H1 (cell line): ENCODE measurements around the gene CNOT1. TPM values are rescaled to one million over a fixed set of nuclear protein-coding genes. Genes with fewer than 3 reads are reported as not detected.

Experiments used
- CTCF ChIA-PET: fragments of 300-600 bp; sonication (Branson Sonifier 250); formaldehyde crosslinking; loops from one replicate; lab custom pipeline; 2021; ENCODE audit not compliant: partially characterized antibody; lab: Charles Lee
- POLR2A ChIA-PET: fragments of 300-600 bp; sonication (Branson Sonifier 250); formaldehyde crosslinking; loops from one replicate; lab custom pipeline; 2021; ENCODE audit warnings: inconsistent platforms; ENCODE audit not compliant: partially characterized antibody; lab: Charles Lee
- DNase-seq, 2 experiments: peaks; one replicate each; pipeline versions ENCODE4 v3.0.0 to v3.0.0-alpha.2; 2010 to 2022; ENCODE audit warnings: low spot score in 2 of 2, low read depth in 1 of 2, mixed read lengths in 1 of 2
- FAIRE-seq: peaks from 2 replicates; lab custom pipeline; 2011; peaks lifted over from hg19 to GRCh38; lab: Jason Lieb, UNC
- H2AFZ ChIP-seq: 2 replicates; pipeline ENCODE4 v1.8.1; 2012; ENCODE audit warnings: low read length, inconsistent platforms
- H2AK5ac ChIP-seq: 2 replicates; pipeline ENCODE4 v1.6.1; 2013; ENCODE audit warnings: low read depth, low read length
- H2BK120ac ChIP-seq: replicated peaks from 2 replicates; pipeline ENCODE3; 2013; ENCODE audit warnings: low read depth, low read length, inconsistent platforms
- H2BK12ac ChIP-seq: 2 replicates; pipeline ENCODE4 v1.6.1; 2013; ENCODE audit warnings: low read depth, low read length
- H2BK15ac ChIP-seq: 2 replicates; pipeline ENCODE4 v1.6.1; 2013; ENCODE audit warnings: low read length
- H2BK20ac ChIP-seq: 2 replicates; pipeline ENCODE4 v1.6.1; 2013; ENCODE audit warnings: low read length
- H2BK5ac ChIP-seq: 2 replicates; pipeline ENCODE4 v1.6.1; 2013; ENCODE audit warnings: low read depth, low read length
- H3K14ac ChIP-seq: 2 replicates; pipeline ENCODE4 v1.6.1; 2013; ENCODE audit warnings: inconsistent platforms; ENCODE audit not compliant: insufficient read length
- H3K18ac ChIP-seq: 2 replicates; pipeline ENCODE4 v1.6.1; 2013; ENCODE audit warnings: low read length; ENCODE audit errors: extremely low read depth
- H3K23ac ChIP-seq: 2 replicates; pipeline ENCODE4 v1.6.1; 2013; ENCODE audit warnings: inconsistent platforms; ENCODE audit not compliant: insufficient read length
- H3K23me2 ChIP-seq: 2 replicates; pipeline ENCODE4 v1.6.1; 2013; ENCODE audit warnings: low read depth, low read length
- H3K27ac ChIP-seq: 2 replicates; pipeline ENCODE4 v1.6.1; 2011; ENCODE audit warnings: low read depth, low read length, inconsistent platforms
- H3K27me3 ChIP-seq, 4 experiments: replicated peaks in 1 of 4; 1 replicate in 1 of 4; 2 replicates in 3 of 4; pipeline versions ENCODE4 v1.6.1 to v1.8.1; 2011 to 2013; ENCODE audit warnings: low read length in 3 of 4, mild to moderate bottlenecking in 3 of 4, inconsistent platforms in 2 of 4, mixed read lengths in 2 of 4, moderate library complexity in 1 of 4; ENCODE audit not compliant: control insufficient read depth in 3 of 4, insufficient read depth in 3 of 4; ENCODE audit errors: extremely low read depth in 1 of 4
- H3K36me3 ChIP-seq, 4 experiments: 2 replicates each; pipeline versions ENCODE4 v1.6.1 to v1.8.1; 2011 to 2013; ENCODE audit warnings: mild to moderate bottlenecking in 4 of 4, low read length in 3 of 4, moderate library complexity in 2 of 4, control low read depth in 1 of 4, inconsistent platforms in 1 of 4; ENCODE audit not compliant: insufficient read depth in 4 of 4, control insufficient read depth in 2 of 4
- H3K4ac ChIP-seq: replicated peaks from 2 replicates; pipeline ENCODE3; 2013; ENCODE audit warnings: low read length, low read depth, mixed read lengths, inconsistent platforms; ENCODE audit not compliant: insufficient read length
- H3K4me1 ChIP-seq, 4 experiments: replicated peaks in 1 of 4; 1 replicate in 1 of 4; 2 replicates in 3 of 4; pipeline versions ENCODE4 v1.6.1 to v1.8.1; 2011 to 2013; ENCODE audit warnings: low read length in 3 of 4, inconsistent platforms in 2 of 4, mixed read lengths in 1 of 4; ENCODE audit not compliant: insufficient read depth in 4 of 4, control insufficient read depth in 3 of 4
- H3K4me2 ChIP-seq, 2 experiments: 2 replicates each; pipeline versions ENCODE4 v1.6.1 to v1.8.1; 2011 to 2013; ENCODE audit warnings: low read depth in 2 of 2, low read length in 2 of 2, control low read depth in 1 of 2, inconsistent platforms in 1 of 2, mild to moderate bottlenecking in 1 of 2; ENCODE audit not compliant: insufficient read depth in 1 of 2
- H3K4me3 ChIP-seq, 4 experiments: fragments of 200-600, 300-600 bp in 1 of 4; sonication (generic), shearing (Covaris generic), sonication (Bioruptor Twin) in 1 of 4; 2 replicates each; pipeline versions ENCODE4 v1.5.1 to v1.8.1; 2011 to 2016; ENCODE audit warnings: low read length in 4 of 4, low read depth in 3 of 4, control low read depth in 2 of 4, inconsistent platforms in 2 of 4, mild to moderate bottlenecking in 2 of 4, mixed read lengths in 1 of 4, moderate library complexity in 1 of 4; ENCODE audit not compliant: insufficient read depth in 2 of 4; ENCODE audit errors: extremely low read depth in 1 of 4
- H3K56ac ChIP-seq: replicated peaks from 2 replicates; pipeline ENCODE3; 2013; ENCODE audit warnings: low read depth, mild to moderate bottlenecking, mixed read lengths, low read length, inconsistent platforms; ENCODE audit not compliant: insufficient read length
- H3K79me1 ChIP-seq: 2 replicates; pipeline ENCODE4 v1.6.1; 2013; ENCODE audit warnings: low read depth, low read length, control low read depth
- H3K79me2 ChIP-seq, 2 experiments: 2 replicates each; pipeline versions ENCODE4 v1.6.1 to v1.8.1; 2012 to 2013; ENCODE audit warnings: low read length in 2 of 2, mild to moderate bottlenecking in 2 of 2, inconsistent platforms in 1 of 2; ENCODE audit not compliant: insufficient read depth in 2 of 2, control insufficient read depth in 1 of 2
- H3K9ac ChIP-seq, 4 experiments: replicated peaks in 1 of 4; 1 replicate in 1 of 4; 2 replicates in 3 of 4; pipeline versions ENCODE4 v1.6.1 to v1.8.1; 2011 to 2013; ENCODE audit warnings: low read depth in 3 of 4, low read length in 3 of 4, control low read depth in 2 of 4, mild to moderate bottlenecking in 2 of 4, moderate library complexity in 2 of 4, inconsistent platforms in 1 of 4; ENCODE audit errors: extremely low read depth in 1 of 4
- H3K9me3 ChIP-seq, 2 experiments: 2 replicates each; pipeline versions ENCODE4 v1.6.1 to v1.8.1; 2012 to 2013; ENCODE audit warnings: mild to moderate bottlenecking in 2 of 2, moderate library complexity in 2 of 2, control low read depth in 1 of 2, inconsistent platforms in 1 of 2, low read depth in 1 of 2, low read length in 1 of 2, mixed read lengths in 1 of 2; ENCODE audit not compliant: insufficient read depth in 2 of 2
- H4K20me1 ChIP-seq, 2 experiments: replicated peaks in 1 of 2; 2 replicates each; pipeline versions ENCODE3 to v1.8.1; 2011 to 2013; ENCODE audit warnings: inconsistent platforms in 2 of 2, low read length in 2 of 2, mild to moderate bottlenecking in 1 of 2; ENCODE audit not compliant: insufficient read depth in 2 of 2, control insufficient read depth in 1 of 2
- H4K5ac ChIP-seq: 2 replicates; pipeline ENCODE4 v1.6.1; 2013; ENCODE audit warnings: low read length, low read depth, mixed read lengths, inconsistent platforms; ENCODE audit not compliant: insufficient read length
- H4K8ac ChIP-seq: 2 replicates; pipeline ENCODE4 v1.8.0; 2013; ENCODE audit warnings: mild to moderate bottlenecking, moderate library complexity, low read length, inconsistent platforms; ENCODE audit not compliant: insufficient read depth; ENCODE audit errors: extremely low read depth
- H4K91ac ChIP-seq: replicated peaks from 2 replicates; pipeline ENCODE3; 2013; ENCODE audit warnings: low read length, mixed read lengths, inconsistent platforms; ENCODE audit not compliant: insufficient read length
- BACH1 ChIP-seq: IDR thresholded peaks from 2 replicates; pipeline ENCODE4 v1.6.1; 2012; ENCODE audit warnings: low read length, improper control_type of control experiment
- GTF2F1 ChIP-seq: IDR thresholded peaks from 2 replicates; pipeline ENCODE4 v1.6.1; 2012; ENCODE audit warnings: low read depth, low read length, improper control_type of control experiment, borderline replicate concordance
- JUN ChIP-seq: IDR thresholded peaks from 2 replicates; pipeline ENCODE4 v1.6.1; 2011; ENCODE audit warnings: low read depth, mild to moderate bottlenecking, improper control_type of control experiment, low read length
- PHF8 ChIP-seq: fragments of 200-600 bp; sonication (generic); conservative IDR thresholded peaks from 2 replicates; pipeline ENCODE4 v1.7.1; 2012; ENCODE audit warnings: low read depth, mild to moderate bottlenecking, inconsistent platforms, low read length, moderate library complexity
- RXRA ChIP-seq: IDR thresholded peaks from 2 replicates; pipeline ENCODE4 v1.6.1; 2011; ENCODE audit warnings: low read depth, mild to moderate bottlenecking, low read length, moderate library complexity; ENCODE audit not compliant: insufficient read depth
- SAP30 ChIP-seq: fragments of 300-600 bp; sonication (generic); IDR thresholded peaks from 2 replicates; pipeline ENCODE4 v1.7.1; 2012; ENCODE audit warnings: low read length, moderate library complexity, mild to moderate bottlenecking, inconsistent platforms; ENCODE audit not compliant: insufficient read depth, insufficient replicate concordance
- SUZ12 ChIP-seq: fragments of 200-600 bp; sonication (generic); IDR thresholded peaks from 2 replicates; pipeline ENCODE4 v1.6.1; 2012; ENCODE audit warnings: mild to moderate bottlenecking, inconsistent platforms, low read length, moderate library complexity, mixed read lengths
- TCF12 ChIP-seq: IDR thresholded peaks from 2 replicates; pipeline ENCODE4 v1.6.1; 2011; ENCODE audit warnings: low read depth, mild to moderate bottlenecking, low read length
- TEAD4 ChIP-seq: IDR thresholded peaks from 2 replicates; pipeline ENCODE4 v1.6.1; 2012; ENCODE audit warnings: low read depth, low read length, inconsistent platforms, mixed read lengths
- YY1 ChIP-seq: IDR thresholded peaks from 2 replicates; pipeline ENCODE4 v1.6.1; 2011; ENCODE audit warnings: low read depth, mild to moderate bottlenecking, low read length
- WGBS, 2 experiments: shearing (Covaris generic) in 1 of 2; methylation state at CpG; one replicate each; pipeline versions ENCODE4 v1.1.6 to v1.1.7; 2013 to 2015; ENCODE audit warnings: low lambda C conversion rate in 2 of 2, mixed read lengths in 2 of 2, inconsistent platforms in 1 of 2, low coverage in 1 of 2, missing lambda C conversion rate in 1 of 2; ENCODE audit not compliant: insufficient replicate concordance in 2 of 2, insufficient coverage in 1 of 2, insufficient read length in 1 of 2; ENCODE audit errors: extremely low coverage in 1 of 2, missing lambda C conversion rate in 1 of 2; 5-methylcytosine and 5-hydroxymethylcytosine counted together
- polyA plus RNA-seq, 7 experiments: library from polyadenylated mRNA; depleted of rRNA in 3 of 7; stranded (reverse) in 5 of 7; unstranded in 2 of 7; fragments of >200 nt in 5 of 7; fragments of 200-250 nt in 2 of 7; gene quantifications; 1 replicate in 5 of 7; 2 replicates in 1 of 7; 4 replicates in 1 of 7; pipeline versions ENCODE4 v1.2.1 to v1.2.3, GENCODE V29; 2011 to 2013; ENCODE audit warnings: missing spikeins in 2 of 7, mixed read lengths in 2 of 7
- total RNA-seq: library from RNA; stranded (reverse); fragmentation: NEBNext Ultra II Directional; extraction: Animal tissue kit (Norgen Biotek cat#: 25700); gene quantifications from 2 replicates; pipeline ENCODE4 v1.2.1, GENCODE V29; 2021
- TF ChIP-seq, protein P1 (sequence below), 3 experiments: IDR thresholded peaks; 1 replicate in 2 of 3; 2 replicates in 1 of 3; pipeline versions ENCODE4 v1.5.1 to v1.6.1; 2011; ENCODE audit warnings: low read length in 3 of 3, mild to moderate bottlenecking in 3 of 3, inconsistent platforms in 2 of 3, low read depth in 1 of 3, moderate library complexity in 1 of 3; ENCODE audit not compliant: insufficient read depth in 1 of 3; ENCODE audit errors: control extremely low read depth in 1 of 3

The CNOT1 gene
- total and polyA plus RNA-seq, 2 of the 8 experiments (the other 6 are each of a cell fraction or from before 2014, with no cell fraction given): 306 to 319 TPM

DNA sequence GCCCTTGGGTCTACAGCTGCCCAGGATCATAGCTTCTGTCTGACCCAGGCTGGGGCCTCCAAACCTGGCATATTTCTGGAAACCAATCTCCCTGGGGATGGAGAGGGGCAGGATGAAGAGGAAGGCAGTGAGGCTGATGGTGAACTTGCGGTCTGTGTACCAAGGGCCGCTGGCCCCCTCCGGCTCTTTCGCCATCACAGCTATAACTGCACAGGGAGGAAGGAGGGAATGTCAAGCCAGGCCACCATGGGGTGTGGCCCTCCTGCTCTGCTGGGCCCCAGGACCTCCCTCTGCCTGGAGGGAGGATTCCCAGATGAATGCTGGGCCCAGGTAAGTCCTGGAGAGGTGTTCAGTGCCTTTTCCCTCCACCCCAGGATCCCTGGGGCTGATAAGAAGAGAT lies 48.6 kb upstream of the CNOT1 start:
- peaks cover 2% of the 10 kb centered on the region; the same call in 1 of the 2 replicates for H3K23me2 ChIP-seq
- no peak overlapping the region for H3K23ac ChIP-seq
- no peak for TF ChIP-seq TEAD4
- TF ChIP-seq, protein P1, sequence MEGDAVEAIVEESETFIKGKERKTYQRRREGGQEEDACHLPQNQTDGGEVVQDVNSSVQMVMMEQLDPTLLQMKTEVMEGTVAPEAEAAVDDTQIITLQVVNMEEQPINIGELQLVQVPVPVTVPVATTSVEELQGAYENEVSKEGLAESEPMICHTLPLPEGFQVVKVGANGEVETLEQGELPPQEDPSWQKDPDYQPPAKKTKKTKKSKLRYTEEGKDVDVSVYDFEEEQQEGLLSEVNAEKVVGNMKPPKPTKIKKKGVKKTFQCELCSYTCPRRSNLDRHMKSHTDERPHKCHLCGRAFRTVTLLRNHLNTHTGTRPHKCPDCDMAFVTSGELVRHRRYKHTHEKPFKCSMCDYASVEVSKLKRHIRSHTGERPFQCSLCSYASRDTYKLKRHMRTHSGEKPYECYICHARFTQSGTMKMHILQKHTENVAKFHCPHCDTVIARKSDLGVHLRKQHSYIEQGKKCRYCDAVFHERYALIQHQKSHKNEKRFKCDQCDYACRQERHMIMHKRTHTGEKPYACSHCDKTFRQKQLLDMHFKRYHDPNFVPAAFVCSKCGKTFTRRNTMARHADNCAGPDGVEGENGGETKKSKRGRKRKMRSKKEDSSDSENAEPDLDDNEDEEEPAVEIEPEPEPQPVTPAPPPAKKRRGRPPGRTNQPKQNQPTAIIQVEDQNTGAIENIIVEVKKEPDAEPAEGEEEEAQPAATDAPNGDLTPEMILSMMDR (IDR thresholded peaks at IDR 0.05; ENCODE audit: control extremely low read depth in 1 of 3, insufficient read depth in 1 of 3, low read depth in 1 of 3, low read length in 3 of 3): no peak
- TF ChIP-seq RXRA: no peak
- no peak for TF ChIP-seq SUZ12
- no peak for TF ChIP-seq JUN
- no peak for TF ChIP-seq SAP30
- no peak for TF ChIP-seq BACH1
- TF ChIP-seq GTF2F1: no peak
- TF ChIP-seq YY1: no peak
- TF ChIP-seq PHF8: no peak
- no peak for TF ChIP-seq TCF12

More for the DNA sequence above, 48.6 kb upstream of the CNOT1 start:
- WGBS, 2 experiments: 100% methylated on average over 4 of the region's 4 CpGs; no CpG with 5 or more reads in 1 of the 2 experiments
- Histone ChIP-seq H3K14ac (no peak overlapping the region), H3K18ac (no peak overlapping the region), H3K9me3 (no peaks in the 10 kb centered on the region), H3K4me3 (no peak overlapping the region), H2AK5ac (no peak overlapping the region), H2AFZ (no peak overlapping the region), H3K4me2 (no peak overlapping the region), H3K9ac (no peak overlapping the region), H3K27me3 (no peaks in the 10 kb centered on the region), H2BK5ac (no peak overlapping the region), H4K8ac (no peak overlapping the region), H3K4me1 (no peaks in the 10 kb centered on the region), H3K4ac (no peak overlapping the region), H2BK15ac (no peak overlapping the region), H3K56ac (no peak overlapping the region), H4K5ac (no peak overlapping the region), H2BK12ac (no peak overlapping the region), H2BK120ac (no peak overlapping the region), H4K20me1 (peaks cover 0 to 9% of the 10 kb centered on the region in 2 experiments), H3K27ac (no peak overlapping the region), H4K91ac (no peak overlapping the region), H3K36me3 (peaks cover 2 to 22% (median 8%) of the 10 kb centered on the region in 4 experiments; a peak in 4 of 8 replicates), H2BK20ac (no peak overlapping the region), H3K79me1 (peaks cover 2% of the 10 kb centered on the region; the same call in 1 of the 2 replicates), H3K79me2 (no peaks in the 10 kb centered on the region; a peak in 1 of 4 replicates)
- ChIA-PET CTCF (interaction anchor here (1.1 to 2.1 kb wide), 2 partner anchors 10 to 78 kb away, joined by 3 to 6 read pairs; no protein-coding TSS in a partner anchor), POLR2A (interaction anchor here (0.9 to 1.3 kb wide), 2 partner anchors 30 to 69 kb away, joined by 4 read pairs; no protein-coding TSS in a partner anchor)
- no peak for DNase-seq
- FAIRE-seq: no peak
